IPS-15b (cell line): ENCODE measurements around the gene NEURL1B.
"Not testable (repeated sequence)": the region's sequence is repeated elsewhere in the genome, so short reads cannot be mapped to it uniquely, and the experiment has no call there.

Experiments used
- H3K27me3 ChIP-seq: one replicate; pipeline ENCODE4 v1.6.1; 2013; ENCODE audit warnings: low read length; ENCODE audit not compliant: control insufficient read depth, insufficient read depth
- H3K36me3 ChIP-seq: one replicate; pipeline ENCODE4 v1.6.1; 2013; ENCODE audit warnings: low read length; ENCODE audit not compliant: control insufficient read depth, insufficient read depth
- H3K4me1 ChIP-seq: one replicate; pipeline ENCODE4 v1.6.1; 2013; ENCODE audit warnings: mild to moderate bottlenecking, low read length; ENCODE audit not compliant: control insufficient read depth, insufficient read depth
- H3K4me3 ChIP-seq: one replicate; pipeline ENCODE4 v1.5.1; 2013; ENCODE audit warnings: low read depth, low read length
- H3K9ac ChIP-seq: one replicate; pipeline ENCODE4 v1.6.1; 2013; ENCODE audit warnings: low read depth, mild to moderate bottlenecking, low read length
- H3K9me3 ChIP-seq: one replicate; pipeline ENCODE4 v1.6.1; 2013; ENCODE audit warnings: mild to moderate bottlenecking, low read length; ENCODE audit not compliant: control insufficient read depth, insufficient read depth

NEURL1B gene

DNA sequence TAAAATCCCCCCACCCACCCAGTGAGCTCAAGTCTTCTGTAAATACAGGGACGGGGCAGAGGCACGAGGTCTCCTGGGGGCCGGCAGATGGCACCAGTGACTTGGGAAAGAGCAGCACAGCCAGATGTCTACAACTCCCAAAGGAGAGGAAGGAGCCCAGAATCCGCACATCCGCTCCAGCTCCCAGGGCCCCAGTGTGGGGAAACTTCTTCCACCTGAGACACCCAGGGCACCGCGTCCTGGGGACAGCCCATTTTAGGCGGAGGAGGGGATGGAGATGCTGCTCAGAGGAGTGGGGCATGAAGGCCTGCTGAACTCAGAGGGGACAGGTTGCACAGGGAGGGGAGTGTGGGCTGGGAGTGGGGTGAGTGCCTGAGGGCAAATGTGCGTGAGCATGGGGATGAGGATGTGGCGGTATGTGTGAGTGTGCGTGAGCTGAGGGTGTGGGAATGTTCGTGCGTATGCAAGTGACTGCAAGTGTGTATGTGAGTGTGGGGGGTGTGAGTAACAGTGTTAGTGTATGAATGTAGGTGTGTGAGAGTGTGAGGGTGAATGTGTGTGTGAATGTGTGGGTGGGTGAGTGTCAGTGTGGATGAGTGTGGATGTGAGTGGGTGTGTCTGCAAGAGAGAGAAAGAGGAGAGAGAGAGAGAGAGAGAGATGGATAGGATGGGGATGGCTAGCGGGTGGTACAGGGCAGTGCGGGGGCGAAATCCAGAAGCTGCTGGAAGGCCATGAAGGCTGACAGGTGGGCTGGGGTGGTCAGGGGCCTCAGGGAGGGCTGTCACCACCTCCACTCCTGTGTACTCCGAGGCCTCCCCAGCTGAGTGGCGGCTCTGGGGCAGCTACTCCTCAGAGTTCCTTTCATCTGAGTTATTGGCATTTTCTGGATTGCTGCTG lies 66.5 kb downstream of the NEURL1B start:
- Histone ChIP-seq H3K9me3 (no peaks in the 10 kb centered on the region), H3K4me1 (no peaks in the 10 kb centered on the region), H3K4me3 (no peak overlapping the region), H3K27me3 (peaks cover 2% of the 10 kb centered on the region), H3K9ac (no peak overlapping the region), H3K36me3 (no peaks in the 10 kb centered on the region)

DNA sequence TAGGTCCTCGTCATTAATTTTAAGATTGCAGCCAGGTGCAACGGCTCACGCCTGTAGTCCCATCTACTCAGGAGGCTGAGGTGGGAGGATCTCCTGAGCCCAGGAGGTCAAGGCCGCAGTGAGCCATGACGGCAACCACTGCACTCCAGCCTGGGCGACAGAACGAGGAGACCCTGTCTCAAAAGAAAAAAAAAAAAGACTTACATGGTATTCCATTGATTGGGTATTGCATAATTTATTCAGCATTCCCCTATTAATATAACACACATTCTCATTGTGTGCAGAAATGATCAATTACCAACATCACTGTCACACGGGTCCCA lies 67.1 kb downstream of the NEURL1B start:
- no peaks in the 10 kb centered on the region for H3K36me3 ChIP-seq
- H3K9me3 ChIP-seq = no peaks in the 10 kb centered on the region
- H3K4me3 ChIP-seq = no peak overlapping the region
- no peaks in the 10 kb centered on the region for H3K27me3 ChIP-seq
- no peak overlapping the region for H3K9ac ChIP-seq
- H3K4me1 ChIP-seq = no peaks in the 10 kb centered on the region

DNA sequence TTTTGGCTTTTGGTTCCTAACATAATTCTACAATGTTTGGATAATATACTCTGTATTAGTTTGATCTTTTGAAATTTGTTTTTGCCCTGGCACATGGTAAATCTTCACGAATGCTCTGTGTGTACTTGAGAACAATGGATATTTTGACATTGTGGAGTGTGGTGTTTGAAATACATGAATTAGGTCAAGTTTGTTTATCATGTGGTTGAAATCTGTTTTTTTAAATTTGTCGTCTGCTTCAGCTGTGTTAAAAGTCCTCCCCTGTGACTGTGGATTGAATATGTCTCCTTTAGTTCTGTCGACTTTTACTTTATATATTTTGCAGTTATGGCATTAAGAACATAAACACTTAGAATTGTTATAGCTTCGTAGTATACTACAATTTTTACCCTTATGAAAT lies 69.6 kb downstream of the NEURL1B start:
- Histone ChIP-seq H3K4me3 (no peak overlapping the region), H3K9ac (no peak overlapping the region), H3K4me1 (no peaks in the 10 kb centered on the region), H3K9me3 (no peaks in the 10 kb centered on the region), H3K36me3 (no peaks in the 10 kb centered on the region), H3K27me3 (peaks cover 2% of the 10 kb centered on the region)

DNA sequence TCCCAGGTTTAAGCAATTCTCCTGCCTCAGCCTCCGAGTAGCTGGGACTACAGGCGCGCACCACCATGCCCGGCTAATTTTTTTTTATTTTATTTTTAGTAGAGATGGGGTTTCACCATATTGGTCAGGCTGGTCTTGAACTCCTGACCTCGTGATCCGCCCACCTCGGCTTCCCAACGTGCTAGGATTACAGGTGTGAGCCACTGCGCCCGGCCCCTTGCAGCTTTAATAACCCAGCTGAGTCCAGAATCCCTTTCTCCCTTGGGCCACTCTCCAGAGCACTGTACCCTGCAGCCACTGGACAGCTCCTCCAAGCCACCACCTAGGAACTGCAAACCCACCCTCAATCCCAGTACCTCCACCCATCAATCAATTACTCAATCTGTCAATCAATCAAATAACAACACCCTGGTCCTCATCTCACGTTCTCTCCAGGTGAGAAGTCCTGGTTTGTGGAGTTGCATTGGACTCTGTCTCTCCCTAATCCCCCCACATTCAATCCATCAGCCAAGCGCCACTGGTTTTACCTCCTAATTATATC lies 70.3 kb downstream of the NEURL1B start:
- not testable (repeated sequence) for H3K4me1 ChIP-seq, H3K9ac ChIP-seq, H3K4me3 ChIP-seq, H3K27me3 ChIP-seq, H3K36me3 ChIP-seq, H3K9me3 ChIP-seq

DNA sequence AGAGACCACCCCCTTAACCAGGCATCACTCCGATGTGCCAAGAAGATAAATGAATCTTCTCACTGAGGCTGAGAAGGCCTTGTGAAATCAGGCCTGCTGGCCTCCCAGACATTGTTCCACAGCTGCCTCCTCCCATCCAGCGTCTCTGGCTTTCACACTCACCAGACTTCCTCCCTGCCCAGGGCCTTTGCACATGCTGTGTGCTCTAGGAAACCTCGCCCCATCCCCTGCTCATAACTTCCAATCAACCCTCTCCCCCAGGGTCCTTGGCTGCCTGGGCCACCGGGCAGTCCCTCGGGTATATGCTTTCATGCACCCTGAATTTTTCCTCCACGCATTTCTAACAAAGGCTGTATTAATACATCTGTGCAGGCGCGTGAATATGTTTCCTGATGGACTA lies 71.5 kb downstream of the NEURL1B start:
- Histone ChIP-seq H3K27me3 (peaks cover 9% of the 10 kb centered on the region), H3K36me3 (no peaks in the 10 kb centered on the region), H3K4me3 (no peak overlapping the region), H3K4me1 (no peaks in the 10 kb centered on the region), H3K9ac (no peak overlapping the region), H3K9me3 (no peaks in the 10 kb centered on the region)

DNA sequence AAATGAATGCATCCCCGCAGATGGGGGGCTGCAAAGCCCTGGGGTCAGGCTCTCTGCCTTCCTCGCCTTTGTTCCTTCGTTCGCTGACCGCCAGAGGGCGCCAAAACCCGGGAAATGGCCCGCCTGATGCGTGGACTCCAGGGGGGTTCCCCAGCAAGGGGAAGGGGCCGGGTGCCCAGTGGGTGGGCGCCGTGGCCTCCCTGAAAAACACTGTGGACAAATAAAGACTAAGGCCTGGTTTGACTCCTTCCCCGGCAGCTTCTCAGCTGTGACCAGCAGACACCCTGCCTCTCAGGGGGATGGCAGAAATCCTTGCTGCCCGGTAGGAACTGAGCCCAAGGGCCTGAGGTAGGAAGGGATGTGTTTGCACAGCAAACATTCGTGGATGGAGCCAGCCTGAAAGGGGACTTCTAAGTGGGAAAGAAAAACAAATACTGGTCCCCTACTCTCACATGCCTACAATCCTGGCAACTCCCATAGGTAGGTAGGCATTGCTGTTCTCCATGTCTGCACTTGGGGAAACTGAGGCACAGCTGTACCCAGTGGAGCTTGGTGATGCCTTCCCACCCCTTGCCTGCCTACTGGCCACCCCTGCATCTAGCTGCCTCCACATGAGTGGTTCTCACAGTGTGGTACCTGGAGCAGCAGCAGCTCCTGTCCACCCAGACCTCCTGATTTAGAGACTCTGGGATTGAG lies 72.2 kb downstream of the NEURL1B start:
- Histone ChIP-seq H3K4me1 (no peaks in the 10 kb centered on the region), H3K27me3 (peaks cover 15% of the 10 kb centered on the region), H3K9ac (no peak overlapping the region), H3K4me3 (no peak overlapping the region), H3K9me3 (no peaks in the 10 kb centered on the region), H3K36me3 (no peaks in the 10 kb centered on the region)

DNA sequence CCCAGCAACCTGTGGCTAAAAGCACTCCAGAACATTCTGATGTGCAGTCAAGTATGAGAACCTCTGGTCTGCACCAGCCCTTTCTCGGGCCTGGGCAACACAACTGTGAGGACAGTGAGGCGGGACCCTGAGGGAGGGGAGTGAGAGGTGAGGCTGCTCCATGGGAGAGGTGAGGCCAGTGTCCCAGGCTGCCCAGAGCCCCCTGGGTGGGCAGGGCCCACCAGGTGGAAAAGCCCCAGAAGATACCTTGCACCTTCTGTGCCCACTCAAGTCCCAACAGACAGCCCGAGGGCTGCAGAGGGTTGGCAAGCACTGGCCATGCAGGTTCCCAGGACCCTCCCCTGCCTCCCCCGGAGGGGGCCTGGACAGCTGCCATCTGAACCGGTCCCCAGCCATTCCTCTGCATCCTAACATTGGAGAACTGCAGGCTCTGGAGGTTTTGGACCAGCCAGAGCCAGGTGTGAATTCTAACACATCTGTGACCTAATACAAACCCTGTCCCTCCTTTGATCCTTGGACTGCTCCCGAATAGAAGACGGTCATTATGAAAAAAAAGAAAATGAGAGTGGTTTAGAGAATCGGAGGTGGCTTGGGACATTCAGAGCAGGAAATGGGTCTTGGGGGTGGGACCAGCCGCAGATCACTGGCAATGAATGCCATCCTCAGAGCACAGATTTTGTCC lies 72.9 kb downstream of the NEURL1B start:
- no peak overlapping the region for H3K4me3 ChIP-seq
- H3K36me3 ChIP-seq = no peaks in the 10 kb centered on the region
- no peaks in the 10 kb centered on the region for H3K4me1 ChIP-seq
- H3K9ac ChIP-seq = no peak overlapping the region
- H3K27me3 ChIP-seq = peaks cover 20% of the 10 kb centered on the region
- H3K9me3 ChIP-seq = no peaks in the 10 kb centered on the region

DNA sequence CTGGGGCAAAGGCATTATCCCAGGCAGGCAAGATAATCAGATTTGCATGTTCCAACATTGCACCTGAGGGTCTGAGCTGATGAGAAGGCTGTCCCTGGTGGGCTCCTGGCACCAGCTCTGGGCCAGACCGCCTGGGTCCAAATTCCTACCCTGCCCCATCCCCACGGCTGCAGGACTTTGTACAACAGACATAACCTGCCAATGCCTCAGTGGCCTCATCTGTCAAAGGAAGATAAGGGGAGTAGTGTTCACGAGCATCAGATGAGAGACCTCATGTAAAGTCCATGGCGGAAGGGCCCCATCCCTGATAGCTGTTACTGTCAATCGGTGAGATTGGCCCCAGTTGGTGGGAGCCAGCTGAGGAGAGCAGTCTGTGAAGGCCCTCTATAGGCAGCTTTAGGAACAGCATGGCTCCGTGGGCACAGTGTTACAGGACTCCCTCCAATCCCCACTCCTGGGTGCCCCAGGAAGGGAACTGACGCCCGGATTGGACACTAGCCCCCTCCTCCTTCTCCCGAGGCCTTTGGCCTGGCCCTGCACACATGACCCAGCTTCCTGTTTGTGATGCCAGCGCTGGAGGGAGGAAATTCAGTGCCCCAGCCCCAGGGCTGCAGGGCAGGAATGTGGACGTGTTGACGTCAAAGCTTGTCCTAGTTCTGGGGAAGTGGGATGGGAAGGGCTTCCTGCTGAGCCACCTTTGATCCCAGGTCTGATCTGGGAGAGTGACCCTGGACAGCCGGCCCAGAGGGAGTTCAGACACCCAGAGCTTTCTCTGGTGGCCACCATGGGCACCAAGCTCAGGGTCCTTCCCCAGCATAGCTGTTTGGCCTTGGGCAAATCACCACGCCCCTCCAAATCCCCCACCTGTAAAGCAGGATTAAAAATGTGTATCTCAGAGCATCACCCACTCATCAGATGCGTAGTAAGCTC lies 73.7 kb downstream of the NEURL1B start:
- H3K9ac ChIP-seq = no peak overlapping the region
- no peaks in the 10 kb centered on the region for H3K4me1 ChIP-seq
- no peaks in the 10 kb centered on the region for H3K9me3 ChIP-seq
- no peak overlapping the region for H3K4me3 ChIP-seq
- no peaks in the 10 kb centered on the region for H3K36me3 ChIP-seq
- H3K27me3 ChIP-seq = peaks cover 28% of the 10 kb centered on the region

DNA sequence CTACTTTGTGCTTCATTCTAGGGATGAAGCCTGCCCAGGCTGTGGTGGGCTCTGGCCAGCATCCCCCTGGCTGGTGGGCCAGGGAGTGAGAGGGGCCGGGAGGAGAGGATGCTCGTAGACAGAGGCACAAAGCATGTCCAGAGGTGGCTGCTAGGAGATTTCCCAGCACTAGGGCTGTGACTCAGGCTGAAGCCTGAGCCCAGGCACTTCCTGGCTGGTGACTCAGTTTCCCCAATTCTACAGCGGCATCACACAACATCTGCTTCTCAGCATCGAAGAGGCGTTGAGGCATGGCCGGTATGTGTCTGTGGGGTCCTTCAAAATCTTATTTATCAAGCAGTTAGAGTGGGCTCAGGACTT lies 74.3 kb downstream of the NEURL1B start:
- Histone ChIP-seq H3K9ac (no peak overlapping the region), H3K27me3 (peaks cover 34% of the 10 kb centered on the region), H3K4me1 (no peaks in the 10 kb centered on the region)

DNA sequence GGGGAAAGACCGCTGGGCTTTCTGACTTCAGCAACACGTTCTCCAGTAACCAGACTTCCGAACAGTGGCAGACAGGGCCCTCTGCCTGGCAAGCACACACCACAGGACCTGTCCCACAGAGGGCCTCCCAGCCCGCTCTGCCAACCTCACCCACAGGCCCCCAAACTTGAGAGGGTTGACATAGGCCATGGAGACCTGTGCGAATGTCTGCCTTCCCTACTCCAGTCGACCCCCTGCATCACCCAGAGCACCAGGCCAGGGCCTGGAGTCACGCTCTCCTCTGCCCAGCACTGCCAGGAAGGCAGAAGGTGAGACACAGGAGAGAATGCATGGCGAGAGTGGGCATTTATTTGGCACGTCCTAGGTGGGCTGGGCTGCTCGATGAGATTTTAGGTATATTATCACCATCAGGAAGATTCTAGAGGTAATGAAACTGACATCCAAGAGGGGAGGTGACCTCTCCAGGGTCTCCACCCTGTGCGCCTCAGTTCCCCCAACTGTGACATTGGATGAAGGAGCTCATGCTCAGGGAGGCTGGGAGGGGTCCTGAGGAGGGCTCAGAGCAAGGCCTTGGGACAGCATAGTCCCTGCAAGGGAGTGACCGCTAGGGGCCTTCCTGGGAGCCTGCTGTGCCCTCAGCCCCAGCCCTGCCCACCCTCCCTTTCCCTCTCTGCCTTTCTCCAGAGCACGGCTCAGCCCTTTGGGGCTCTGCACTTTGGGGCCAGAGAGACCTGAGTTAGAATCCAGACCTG lies 75.0 kb downstream of the NEURL1B start:
- no peak overlapping the region for H3K4me3 ChIP-seq
- no peaks in the 10 kb centered on the region for H3K36me3 ChIP-seq
- H3K9me3 ChIP-seq = no peaks in the 10 kb centered on the region
- peaks cover 37% of the 10 kb centered on the region for H3K27me3 ChIP-seq
- no peaks in the 10 kb centered on the region for H3K4me1 ChIP-seq
- H3K9ac ChIP-seq = no peak overlapping the region

More for the DNA sequence above, 74.3 kb downstream of the NEURL1B start:
- H3K36me3 ChIP-seq = no peaks in the 10 kb centered on the region
- H3K4me3 ChIP-seq = no peak overlapping the region
- H3K9me3 ChIP-seq = no peaks in the 10 kb centered on the region
